Activated CD4-positive, alpha-beta T cell treated with anti-CD3 and anti-CD28 coated beads, Interleukin-2, amount 50 U/mL, for 1 hour (primary cell): ENCODE results near the gene DYNC1H1.

ENCODE experiments used
- DNase-seq: peaks from one replicate; pipeline ENCODE4 v3.0.0-alpha.2; 2020

Gene DYNC1H1

GRCh38 chr14:101945171-101945570 lies 19.2 kb upstream of the DYNC1H1 start:
- no peak for DNase-seq

- peak; percentile 23 for DNase-seq
Observed at GRCh38 chr14:101947577-101947903, 16.8 kb upstream of the DYNC1H1 start.

DNA sequence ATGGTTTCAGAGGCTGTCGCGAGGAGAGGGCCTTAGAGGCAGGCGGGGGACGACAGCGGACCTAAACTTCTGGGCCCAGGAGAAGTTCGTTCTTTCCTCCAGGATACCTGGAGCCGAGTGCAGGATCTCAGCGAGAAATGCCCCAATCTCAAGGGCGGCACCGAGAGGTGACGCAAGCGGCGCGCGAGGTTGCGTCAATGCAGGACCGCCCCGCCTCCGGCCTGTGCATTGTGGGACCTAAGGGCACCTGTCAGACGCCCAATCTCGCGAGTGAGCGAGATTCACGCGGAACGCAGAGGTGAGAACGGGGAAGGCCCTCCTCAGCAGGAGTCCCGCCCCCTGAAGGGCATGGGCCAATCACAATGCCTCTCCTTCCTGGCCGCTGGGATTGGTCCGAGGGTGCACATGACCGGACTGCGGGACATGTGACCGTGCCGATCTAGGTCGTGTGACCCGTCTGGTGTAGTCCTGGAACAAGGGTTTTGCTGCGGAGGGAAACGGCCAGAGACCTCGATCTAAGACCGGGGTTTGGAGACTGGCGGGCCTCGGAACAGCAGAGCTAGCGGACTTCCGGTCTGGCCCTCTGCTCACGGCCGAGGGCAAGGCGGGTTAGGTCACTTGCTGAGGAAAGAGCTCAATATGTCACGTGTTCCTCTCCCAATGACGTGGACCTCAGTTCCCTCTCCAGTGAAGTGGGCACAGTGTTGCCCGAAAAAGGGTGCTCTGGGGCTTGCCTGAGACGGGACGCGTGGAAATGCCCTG lies 16.3 kb upstream of the DYNC1H1 start:
- peak; percentile 99 for DNase-seq

- DNase-seq, result no peak
Observed at GRCh38 chr14:101948666-101949216, 15.6 kb upstream of the DYNC1H1 start.

DNA sequence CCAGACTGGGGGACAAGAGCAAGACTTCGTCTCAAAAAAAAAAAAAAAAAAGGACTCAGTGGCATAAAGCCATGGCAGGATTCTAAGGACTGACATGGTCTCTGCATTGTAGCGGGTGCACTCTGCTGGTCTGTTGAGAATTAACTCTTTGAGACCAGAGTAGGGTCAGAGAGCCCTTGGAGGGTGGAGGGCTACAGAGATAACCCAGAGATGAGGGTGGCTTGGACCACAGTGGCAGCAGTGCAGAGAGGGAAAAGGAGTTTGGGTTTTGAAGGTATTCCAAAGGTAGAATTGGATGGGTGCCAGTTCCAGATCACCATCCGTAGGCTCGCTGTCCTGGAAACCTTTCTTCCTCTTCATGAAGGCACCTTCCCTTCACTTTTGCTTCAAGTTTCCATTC lies 14.3 kb upstream of the DYNC1H1 start:
- DNase-seq, result no peak

DNA sequence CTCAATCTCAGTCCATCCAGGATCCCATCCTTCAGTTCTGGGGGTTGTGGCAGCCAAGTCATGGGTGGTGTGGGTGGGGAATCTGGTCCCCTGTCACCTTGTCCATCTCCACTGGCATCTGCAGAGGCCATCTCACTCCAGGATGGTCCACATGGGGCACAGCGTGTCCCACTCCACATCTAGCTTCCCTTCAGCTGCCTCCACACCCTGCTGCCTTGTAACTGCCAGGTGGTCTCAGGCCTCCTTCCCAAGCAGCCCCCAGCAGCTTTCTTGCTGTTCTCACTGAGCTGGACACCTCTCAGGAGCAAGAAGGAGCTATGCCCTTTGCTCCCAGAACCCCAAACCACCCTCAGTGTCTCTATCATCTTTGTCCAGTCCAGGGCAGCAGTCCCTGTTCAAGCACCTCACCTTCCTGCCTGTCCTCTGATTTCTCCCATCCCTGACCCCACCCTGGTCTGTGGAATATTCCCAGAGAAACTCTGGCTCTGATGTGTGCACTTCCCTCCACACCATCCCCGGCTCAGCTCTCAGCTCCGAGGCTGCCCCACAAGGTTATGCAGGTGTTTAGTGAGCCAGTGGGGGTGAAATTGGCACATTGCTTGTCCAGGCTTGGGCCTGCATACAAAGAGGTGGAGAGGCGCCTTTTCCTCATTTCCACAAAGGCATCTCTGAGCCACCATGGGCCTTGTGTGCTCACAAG lies 13.7 kb upstream of the DYNC1H1 start:
- no peak for DNase-seq

- no peak for DNase-seq
Observed at GRCh38 chr14:101953151-101953550, 11.2 kb upstream of the DYNC1H1 start.

GRCh38 chr14:101954501-101954900 lies 9.9 kb upstream of the DYNC1H1 start:
- DNase-seq, result no peak

DNA sequence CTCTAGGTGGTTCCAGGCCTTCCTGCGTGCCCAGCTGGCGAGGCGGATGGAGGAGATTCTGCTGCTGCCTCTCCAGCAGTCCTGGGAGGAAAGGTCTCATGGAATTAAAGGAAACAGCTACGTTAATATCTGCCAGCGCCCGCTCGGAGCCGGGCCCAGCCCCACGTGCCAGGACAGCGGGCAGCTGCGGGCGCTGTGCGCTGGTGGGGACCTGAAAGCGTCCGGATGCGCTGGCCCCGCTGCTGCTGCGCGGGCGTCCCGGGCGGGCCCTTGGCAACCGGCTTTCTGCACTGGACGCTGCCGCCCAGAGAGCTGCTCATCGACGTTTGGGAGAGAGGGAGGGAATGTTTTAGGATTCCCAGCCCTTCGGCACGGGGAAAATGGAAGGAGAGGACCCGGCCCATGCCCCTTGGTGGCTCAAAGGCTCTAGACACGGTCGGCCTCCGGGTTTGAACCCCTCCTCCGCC lies 8.6 kb upstream of the DYNC1H1 start:
- no peak for DNase-seq

GRCh38 chr14:101956179-101956885 lies 8.0 kb upstream of the DYNC1H1 start:
- no peak for DNase-seq

DNA sequence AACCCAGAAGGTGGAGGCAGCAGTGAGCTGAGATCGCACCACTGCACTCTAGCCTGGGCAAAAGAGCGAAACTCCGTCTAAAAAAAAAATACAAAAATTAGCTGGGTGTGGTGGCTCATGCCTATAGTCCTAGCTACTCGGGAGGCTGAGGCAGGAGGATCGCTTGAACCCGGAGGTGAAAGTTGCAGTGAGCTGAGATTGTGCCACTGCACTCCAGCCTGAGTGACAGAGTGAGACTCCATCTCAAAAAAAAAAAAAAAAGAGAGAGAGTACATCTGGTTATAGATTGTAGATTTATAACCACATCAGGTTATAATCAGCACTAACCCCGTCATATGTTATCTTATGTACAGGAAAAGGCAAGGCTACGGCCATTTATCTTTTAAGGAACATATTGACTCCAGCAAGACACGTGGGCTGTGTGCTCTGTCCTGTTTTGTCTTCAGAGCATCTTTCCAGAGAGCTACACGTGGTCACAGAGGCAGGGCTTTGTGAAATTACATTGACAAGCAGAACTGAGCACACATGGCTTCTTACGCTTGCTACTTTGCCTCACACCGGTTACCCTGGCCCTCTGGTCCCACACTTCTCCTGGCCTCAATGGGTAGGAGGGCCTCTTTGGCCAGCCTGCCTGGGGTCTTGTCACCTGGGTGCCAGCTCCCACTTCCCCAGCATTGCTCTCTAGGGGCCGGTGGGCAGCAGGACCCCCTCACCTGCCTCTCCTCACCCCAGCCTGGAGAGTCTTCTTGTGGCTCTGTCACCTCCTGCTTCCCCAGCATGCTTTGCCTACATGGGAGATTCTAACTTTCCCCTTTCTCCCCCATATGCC lies 6.8 kb upstream of the DYNC1H1 start:
- DNase-seq, result no peak

- DNase-seq, result no peak
Observed at GRCh38 chr14:101958418-101959180, 5.8 kb upstream of the DYNC1H1 start.

GRCh38 chr14:101959277-101959676 lies 5.1 kb upstream of the DYNC1H1 start:
- DNase-seq, result no peak

DNA sequence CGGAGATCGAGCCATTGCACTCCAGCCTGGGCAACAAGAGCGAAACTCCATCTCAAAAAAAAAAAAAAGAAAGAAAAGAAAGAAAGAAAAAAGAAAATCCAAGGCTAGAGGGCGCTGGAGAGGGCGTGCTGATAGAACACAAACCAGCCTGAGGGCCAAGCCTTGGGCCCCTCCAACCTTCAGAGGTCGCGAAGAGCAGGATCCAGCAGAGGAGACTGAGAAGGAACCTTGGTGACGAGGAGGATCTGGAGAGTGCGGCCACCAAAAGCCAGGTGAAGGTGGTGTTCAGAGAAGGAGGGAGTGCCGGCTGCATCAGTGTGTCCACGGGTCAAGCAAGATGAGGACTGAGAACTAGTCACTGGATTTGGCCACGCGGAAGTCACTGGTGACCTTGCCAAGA lies 4.1 kb upstream of the DYNC1H1 start:
- peak; percentile 15 for DNase-seq

DNA sequence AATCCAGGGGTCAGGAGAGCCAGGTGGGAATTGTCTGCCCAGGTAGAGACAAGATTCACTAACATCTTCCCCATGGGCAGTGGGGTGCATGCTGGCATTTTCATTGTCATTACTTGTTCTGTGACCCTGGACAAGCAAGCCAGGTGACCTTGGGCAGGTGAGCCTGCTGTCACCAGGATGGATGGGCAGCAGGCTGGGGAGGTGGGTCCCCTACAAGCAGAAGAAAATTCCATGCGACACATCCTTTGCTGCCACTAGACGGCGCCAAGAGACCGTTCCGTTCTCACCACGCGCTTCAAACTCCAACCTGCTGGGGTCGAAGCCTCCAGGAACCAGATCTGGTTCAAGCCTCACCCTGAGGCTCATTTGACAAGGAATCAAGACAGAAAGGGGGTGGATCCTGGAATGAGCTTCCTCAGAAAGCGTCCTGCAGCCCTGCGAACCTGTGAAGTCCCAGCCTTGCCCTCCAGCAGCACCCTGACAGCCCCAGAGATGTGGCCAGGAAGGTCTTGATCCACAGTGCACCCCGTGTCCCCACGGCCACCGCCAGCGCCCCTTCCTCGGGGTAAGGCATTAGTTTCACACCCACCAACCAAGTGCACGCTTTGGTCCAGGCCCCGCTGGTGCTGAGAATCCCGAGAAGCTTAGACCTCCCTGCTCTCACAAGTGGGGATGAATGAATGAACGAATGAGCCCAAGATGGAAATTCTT lies 3.2 kb upstream of the DYNC1H1 start:
- DNase-seq, result peak; percentile 72

- no peak for DNase-seq
Observed at GRCh38 chr14:101961746-101962502, 2.4 kb upstream of the DYNC1H1 start.

DNA sequence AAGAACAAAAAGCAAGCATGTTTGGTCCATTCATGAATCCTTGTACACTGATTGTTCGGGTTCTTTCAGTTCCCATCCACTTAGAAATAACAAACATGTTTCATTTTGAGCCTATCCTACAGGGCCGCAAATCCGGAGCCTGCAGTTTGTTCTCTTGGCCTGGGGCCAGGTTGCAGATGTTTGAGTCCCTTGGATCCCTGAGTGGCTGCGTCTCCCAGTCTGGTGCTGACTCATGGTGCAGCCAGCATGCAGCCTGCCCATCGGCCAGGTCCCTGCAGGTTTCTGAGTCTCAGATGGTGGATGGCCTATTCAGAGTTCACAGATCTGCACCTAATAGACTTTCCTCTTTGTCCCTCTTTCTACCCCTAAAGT lies 1.9 kb upstream of the DYNC1H1 start:
- DNase-seq, result no peak

GRCh38 chr14:101963052-101963451 lies 1.3 kb upstream of the DYNC1H1 start:
- DNase-seq, result no peak

DNA sequence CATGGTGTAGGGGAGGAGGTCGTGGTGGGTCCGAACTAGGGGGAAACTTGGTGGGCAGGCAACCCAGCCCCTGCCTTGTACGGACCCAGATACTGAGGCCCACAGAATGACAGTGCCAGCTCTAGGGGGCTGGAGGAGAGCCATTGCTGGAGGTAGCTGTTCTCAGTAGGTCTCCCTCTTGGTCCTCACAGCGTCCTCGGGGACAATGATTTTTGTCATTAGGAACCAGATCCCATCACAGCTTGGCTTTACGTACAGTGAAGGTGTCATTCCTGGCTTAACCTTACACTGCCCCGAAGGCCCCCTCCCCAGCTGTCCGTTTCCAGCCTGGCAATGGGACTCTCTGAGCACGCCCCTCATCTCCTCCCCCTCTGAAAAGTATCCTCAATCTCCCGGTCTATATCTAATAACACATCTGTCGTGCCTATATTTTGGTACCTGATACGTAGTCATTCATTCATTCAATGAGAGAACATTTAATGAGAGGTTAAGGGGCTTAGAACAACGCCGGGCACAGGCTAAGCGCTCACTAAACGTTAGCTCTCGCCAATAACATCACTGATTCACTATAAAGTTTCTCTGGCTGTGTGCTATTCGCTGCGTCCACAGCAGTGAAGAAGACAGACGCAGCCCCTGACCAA lies 597 bp upstream of the DYNC1H1 start:
- no peak for DNase-seq

- DNase-seq, result peak; percentile 53
Observed at GRCh38 chr14:101965181-101965544, 790 bp downstream of the DYNC1H1 start.
